ENCODE results near the gene PYGO1.
A peak's percentile ranks its signal among the peaks of the same experiment; 100 is the strongest.

Gene PYGO1

GRCh38 chr15:55588815-55589115 lies 620 bp upstream of the PYGO1 start:
- DNase-seq, result no peak
- Histone ChIP-seq H2BK5ac (ENCODE audit: low read length) (no peak overlapping the region), H3K36me3 (ENCODE audit: control insufficient read depth, insufficient read depth, low read length) (no peaks in the 10 kb centered on the region), H3K4me2 (ENCODE audit: low read length) (peak overlapping the region; percentile 92), H3K23ac (ENCODE audit: low read length) (no peak overlapping the region), H3K27ac (ENCODE audit: low read depth, low read length) (peak overlapping the region; percentile 44), H3K4me1 (ENCODE audit: control insufficient read depth, low read depth, low read length) (no peaks in the 10 kb centered on the region), H4K8ac (ENCODE audit: low read depth, low read length) (peak overlapping the region; percentile 1), H3K79me2 (ENCODE audit: control insufficient read depth, insufficient read depth, low read length) (no peaks in the 10 kb centered on the region), H2BK120ac (ENCODE audit: low read depth, low read length) (no peak overlapping the region), H3K4me3 (ENCODE audit: low read length) (peak overlapping the region; percentile 52), H3K18ac (ENCODE audit: low read length) (peak overlapping the region; percentile 19), H3K9ac (ENCODE audit: low read length) (peak overlapping the region; percentile 81), H3K4ac (ENCODE audit: low read depth, low read length) (no peak overlapping the region), H3K27me3 (ENCODE audit: insufficient read depth, low read length, poor library complexity) (peaks cover 16% of the 10 kb centered on the region), H2BK15ac (replicated peaks; ENCODE audit: low read depth) (no peak overlapping the region), H4K5ac (ENCODE audit: low read length) (no peak overlapping the region), H3K56ac (ENCODE audit: low read length) (peak overlapping the region; percentile 94), H3K79me1 (ENCODE audit: low read length) (no peaks in the 10 kb centered on the region), H2AK5ac (ENCODE audit: low read length) (no peak overlapping the region)
- WGBS (ENCODE audit: extremely low coverage, insufficient coverage, low lambda C conversion rate), result no CpG with 5 or more reads among the region's 19 CpGs

- Histone ChIP-seq H4K5ac (ENCODE audit: low read length) (no peak overlapping the region), H2BK15ac (replicated peaks; ENCODE audit: low read depth) (no peak overlapping the region), H3K79me1 (ENCODE audit: low read length) (no peaks in the 10 kb centered on the region), H4K8ac (ENCODE audit: low read depth, low read length) (no peak overlapping the region), H3K4ac (ENCODE audit: low read depth, low read length) (no peak overlapping the region), H3K18ac (ENCODE audit: low read length) (peak overlapping the region; percentile 19), H2AK5ac (ENCODE audit: low read length) (no peak overlapping the region), H3K27me3 (ENCODE audit: insufficient read depth, low read length, poor library complexity) (peaks cover 16% of the 10 kb centered on the region), H2BK5ac (ENCODE audit: low read length) (no peak overlapping the region), H3K9ac (ENCODE audit: low read length) (peak overlapping the region; percentile 71), H3K79me2 (ENCODE audit: control insufficient read depth, insufficient read depth, low read length) (no peaks in the 10 kb centered on the region), H2BK120ac (ENCODE audit: low read depth, low read length) (no peak overlapping the region), H3K4me2 (ENCODE audit: low read length) (peak overlapping the region; percentile 76), H3K4me1 (ENCODE audit: control insufficient read depth, low read depth, low read length) (no peaks in the 10 kb centered on the region), H3K27ac (ENCODE audit: low read depth, low read length) (no peak overlapping the region), H3K56ac (ENCODE audit: low read length) (peak overlapping the region; percentile 83), H3K36me3 (ENCODE audit: control insufficient read depth, insufficient read depth, low read length) (no peaks in the 10 kb centered on the region), H3K4me3 (ENCODE audit: low read length) (peak overlapping the region; percentile 52), H3K23ac (ENCODE audit: low read length) (no peak overlapping the region)
- peak; percentile 74 for DNase-seq
- no CpG with 5 or more reads among the region's 65 CpGs for WGBS (ENCODE audit: extremely low coverage, insufficient coverage, low lambda C conversion rate)
Observed at GRCh38 chr15:55587321-55588069, 650 bp downstream of the PYGO1 start.

DNA sequence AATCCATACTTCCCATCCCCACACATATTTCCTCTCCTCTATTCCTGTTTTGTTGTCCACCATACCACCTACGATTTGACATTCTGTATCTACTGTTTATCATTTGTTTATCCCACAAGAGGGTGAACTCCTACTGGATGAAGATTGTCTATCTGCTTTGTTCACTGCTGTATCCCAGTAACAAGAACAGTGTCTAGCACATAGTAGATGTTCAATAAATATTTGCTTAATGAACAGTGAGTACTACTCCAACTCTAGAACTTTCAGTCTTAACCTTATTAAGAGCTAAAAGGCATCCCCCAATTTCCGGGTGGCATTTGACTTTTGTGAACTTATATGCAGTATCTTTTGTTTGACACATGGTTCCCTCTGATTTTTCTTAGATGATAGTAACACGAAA lies 1.3 kb downstream of the PYGO1 start:
- H3K4me2 ChIP-seq (ENCODE audit: low read length), result no peak overlapping the region
- no peaks in the 10 kb centered on the region for H3K79me2 ChIP-seq (ENCODE audit: control insufficient read depth, insufficient read depth, low read length)
- H3K23ac ChIP-seq (ENCODE audit: low read length), result no peak overlapping the region
- no peak overlapping the region for H2BK15ac ChIP-seq (replicated peaks; ENCODE audit: low read depth)
- H4K8ac ChIP-seq (ENCODE audit: low read depth, low read length), result no peak overlapping the region
- H3K36me3 ChIP-seq (ENCODE audit: control insufficient read depth, insufficient read depth, low read length), result no peaks in the 10 kb centered on the region
- no peaks in the 10 kb centered on the region for H3K79me1 ChIP-seq (ENCODE audit: low read length)
- no peak overlapping the region for H3K18ac ChIP-seq (ENCODE audit: low read length)
- H3K9ac ChIP-seq (ENCODE audit: low read length), result no peak overlapping the region
- no peak overlapping the region for H3K27ac ChIP-seq (ENCODE audit: low read depth, low read length)
- no peak overlapping the region for H4K5ac ChIP-seq (ENCODE audit: low read length)
- no peak overlapping the region for H2AK5ac ChIP-seq (ENCODE audit: low read length)
- 100% methylated on average over 1 of the region's 3 CpGs for WGBS (ENCODE audit: extremely low coverage, insufficient coverage, low lambda C conversion rate)
- H2BK5ac ChIP-seq (ENCODE audit: low read length), result no peak overlapping the region
- no peak overlapping the region for H3K56ac ChIP-seq (ENCODE audit: low read length)
- no peak overlapping the region for H3K4me3 ChIP-seq (ENCODE audit: low read length)
- no peak for DNase-seq
- no peak overlapping the region for H2BK120ac ChIP-seq (ENCODE audit: low read depth, low read length)
- H3K4ac ChIP-seq (ENCODE audit: low read depth, low read length), result no peak overlapping the region
- peaks cover 16% of the 10 kb centered on the region for H3K27me3 ChIP-seq (ENCODE audit: insufficient read depth, low read length, poor library complexity)
- no peaks in the 10 kb centered on the region for H3K4me1 ChIP-seq (ENCODE audit: control insufficient read depth, low read depth, low read length)

- no CpG with 5 or more reads among the region's 6 CpGs for WGBS (ENCODE audit: extremely low coverage, insufficient coverage, low lambda C conversion rate)
- H3K4me3 ChIP-seq (ENCODE audit: low read length), result no peak overlapping the region
- no peak overlapping the region for H4K8ac ChIP-seq (ENCODE audit: low read depth, low read length)
- H3K27ac ChIP-seq (ENCODE audit: low read depth, low read length), result no peak overlapping the region
- H2BK120ac ChIP-seq (ENCODE audit: low read depth, low read length), result no peak overlapping the region
- H3K27me3 ChIP-seq (ENCODE audit: insufficient read depth, low read length, poor library complexity), result no peaks in the 10 kb centered on the region
- H3K9ac ChIP-seq (ENCODE audit: low read length), result no peak overlapping the region
- no peak overlapping the region for H3K4ac ChIP-seq (ENCODE audit: low read depth, low read length)
- H3K4me2 ChIP-seq (ENCODE audit: low read length), result no peak overlapping the region
- H2BK5ac ChIP-seq (ENCODE audit: low read length), result no peak overlapping the region
- no peak overlapping the region for H3K18ac ChIP-seq (ENCODE audit: low read length)
- no peaks in the 10 kb centered on the region for H3K79me1 ChIP-seq (ENCODE audit: low read length)
- H3K56ac ChIP-seq (ENCODE audit: low read length), result no peak overlapping the region
- H3K4me1 ChIP-seq (ENCODE audit: control insufficient read depth, low read depth, low read length), result peaks cover 5% of the 10 kb centered on the region
- no peak overlapping the region for H2BK15ac ChIP-seq (replicated peaks; ENCODE audit: low read depth)
- H4K5ac ChIP-seq (ENCODE audit: low read length), result no peak overlapping the region
- no peaks in the 10 kb centered on the region for H3K36me3 ChIP-seq (ENCODE audit: control insufficient read depth, insufficient read depth, low read length)
- peak; percentile 89 for DNase-seq
- no peak overlapping the region for H3K23ac ChIP-seq (ENCODE audit: low read length)
- no peak overlapping the region for H2AK5ac ChIP-seq (ENCODE audit: low read length)
- no peaks in the 10 kb centered on the region for H3K79me2 ChIP-seq (ENCODE audit: control insufficient read depth, insufficient read depth, low read length)
Observed at GRCh38 chr15:55576943-55577342, 11.2 kb downstream of the PYGO1 start.

- Histone ChIP-seq H3K4me2 (ENCODE audit: low read length) (no peak overlapping the region), H3K9ac (ENCODE audit: low read length) (no peak overlapping the region), H2BK120ac (ENCODE audit: low read depth, low read length) (no peak overlapping the region), H3K27ac (ENCODE audit: low read depth, low read length) (no peak overlapping the region), H3K56ac (ENCODE audit: low read length) (no peak overlapping the region), H3K4me3 (ENCODE audit: low read length) (no peak overlapping the region), H3K79me1 (ENCODE audit: low read length) (no peaks in the 10 kb centered on the region), H3K23ac (ENCODE audit: low read length) (no peak overlapping the region), H2BK5ac (ENCODE audit: low read length) (no peak overlapping the region), H3K27me3 (ENCODE audit: insufficient read depth, low read length, poor library complexity) (no peaks in the 10 kb centered on the region), H3K4me1 (ENCODE audit: control insufficient read depth, low read depth, low read length) (no peaks in the 10 kb centered on the region), H2BK15ac (replicated peaks; ENCODE audit: low read depth) (no peak overlapping the region), H4K5ac (ENCODE audit: low read length) (no peak overlapping the region), H4K8ac (ENCODE audit: low read depth, low read length) (no peak overlapping the region), H3K18ac (ENCODE audit: low read length) (no peak overlapping the region), H3K4ac (ENCODE audit: low read depth, low read length) (no peak overlapping the region), H3K79me2 (ENCODE audit: control insufficient read depth, insufficient read depth, low read length) (no peaks in the 10 kb centered on the region), H3K36me3 (ENCODE audit: control insufficient read depth, insufficient read depth, low read length) (no peaks in the 10 kb centered on the region), H2AK5ac (ENCODE audit: low read length) (no peak overlapping the region)
- no peak for DNase-seq
- 100% methylated on average over 1 of the region's 2 CpGs for WGBS (ENCODE audit: extremely low coverage, insufficient coverage, low lambda C conversion rate)
Observed at GRCh38 chr15:55574096-55574495, 14.0 kb downstream of the PYGO1 start.

DNA sequence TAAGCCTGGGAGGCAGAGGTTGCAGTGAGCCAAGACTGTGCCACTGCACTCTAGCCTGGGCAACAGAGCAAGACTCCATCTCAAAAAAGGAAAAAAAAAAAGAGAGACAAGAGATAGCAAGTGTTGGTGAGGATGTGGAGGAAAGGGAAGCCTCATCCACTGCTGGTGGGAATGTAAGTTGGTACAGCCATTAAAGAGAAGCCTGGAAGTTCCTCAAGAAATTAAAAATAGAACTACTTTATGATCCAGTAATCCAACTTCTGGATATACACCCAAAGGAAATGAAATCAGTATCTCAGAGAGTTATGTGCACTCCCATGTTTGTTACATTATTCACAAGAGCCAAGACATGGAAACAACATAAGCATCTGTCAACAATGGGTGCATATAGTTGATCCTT lies 14.9 kb downstream of the PYGO1 start:
- Histone ChIP-seq H3K36me3 (ENCODE audit: control insufficient read depth, insufficient read depth, low read length) (no peaks in the 10 kb centered on the region), H4K8ac (ENCODE audit: low read depth, low read length) (no peak overlapping the region), H2BK120ac (ENCODE audit: low read depth, low read length) (no peak overlapping the region), H2AK5ac (ENCODE audit: low read length) (no peak overlapping the region), H3K56ac (ENCODE audit: low read length) (no peak overlapping the region), H3K4ac (ENCODE audit: low read depth, low read length) (no peak overlapping the region), H3K79me2 (ENCODE audit: control insufficient read depth, insufficient read depth, low read length) (no peaks in the 10 kb centered on the region), H4K5ac (ENCODE audit: low read length) (no peak overlapping the region), H2BK15ac (replicated peaks; ENCODE audit: low read depth) (no peak overlapping the region), H3K4me3 (ENCODE audit: low read length) (no peak overlapping the region), H3K79me1 (ENCODE audit: low read length) (no peaks in the 10 kb centered on the region), H3K4me1 (ENCODE audit: control insufficient read depth, low read depth, low read length) (no peaks in the 10 kb centered on the region), H3K4me2 (ENCODE audit: low read length) (no peak overlapping the region), H2BK5ac (ENCODE audit: low read length) (no peak overlapping the region), H3K27ac (ENCODE audit: low read depth, low read length) (no peak overlapping the region), H3K27me3 (ENCODE audit: insufficient read depth, low read length, poor library complexity) (no peaks in the 10 kb centered on the region), H3K9ac (ENCODE audit: low read length) (no peak overlapping the region), H3K18ac (ENCODE audit: low read length) (no peak overlapping the region), H3K23ac (ENCODE audit: low read length) (no peak overlapping the region)
- DNase-seq, result no peak
